Measurements from ENCODE around the gene KATNIP.
A peak's percentile ranks its signal among the peaks of the same experiment; 100 is the strongest.

KATNIP gene

DNA sequence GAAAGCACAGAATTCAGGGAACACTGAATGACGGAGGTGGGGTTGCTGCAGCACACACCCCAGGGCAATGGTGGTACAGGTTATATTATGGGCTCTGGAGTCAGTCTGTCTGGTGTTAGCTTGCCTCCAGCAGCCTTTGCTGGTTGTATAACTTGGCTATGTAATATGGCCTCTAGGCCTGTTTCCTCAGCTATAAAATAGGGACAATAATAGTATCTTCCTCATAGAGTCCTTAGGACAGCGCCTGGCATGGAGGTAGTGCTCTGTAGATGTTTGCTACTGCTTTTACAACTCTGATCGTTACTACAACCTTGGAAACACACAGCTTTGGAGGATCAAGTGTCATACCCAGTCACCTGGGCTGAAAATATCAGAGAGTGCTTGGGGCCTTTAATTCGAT lies 31.7 kb upstream of the KATNIP start:
- H4K8ac ChIP-seq (ENCODE audit: low read length), result no peak overlapping the region
- no peak overlapping the region for H3K4ac ChIP-seq (ENCODE audit: low read depth in 1 of 2, low read length in 2 of 2)
- peaks cover 60 to 91% of the 10 kb centered on the region in 2 experiments for H3K36me3 ChIP-seq (ENCODE audit: control insufficient read depth in 1 of 2, insufficient read depth in 2 of 2, low read depth in 1 of 2, low read length in 2 of 2)
- no peak for DNase-seq
- H3K27ac ChIP-seq (ENCODE audit: low read length, poor library complexity, severe bottlenecking), result no peak overlapping the region
- no peak overlapping the region for H2AFZ ChIP-seq (ENCODE audit: low read depth, low read length)
- no peak overlapping the region for H3K9ac ChIP-seq (ENCODE audit: low read length)
- peaks cover 22% of the 10 kb centered on the region for H3K79me1 ChIP-seq (replicated peaks; ENCODE audit: low read length, poor library complexity, severe bottlenecking)
- no peak overlapping the region for H3K4me3 ChIP-seq (ENCODE audit: insufficient read depth in 1 of 2, low read depth in 1 of 2, low read length in 2 of 2)
- no peak overlapping the region for H2AK5ac ChIP-seq (ENCODE audit: low read length, severe bottlenecking)
- no peak overlapping the region for H3K23ac ChIP-seq (ENCODE audit: low read length in 2 of 2)
- no peak overlapping the region for H2BK120ac ChIP-seq (ENCODE audit: low read depth, low read length)
- H3K9me3 ChIP-seq (ENCODE audit: control insufficient read depth, low read length), result no peaks in the 10 kb centered on the region
- no peak overlapping the region for H3K4me2 ChIP-seq (ENCODE audit: low read length, poor library complexity, severe bottlenecking)
- peaks cover 7% of the 10 kb centered on the region for H3K4me1 ChIP-seq (ENCODE audit: control insufficient read depth, insufficient read depth, low read depth, low read length)
- H3K14ac ChIP-seq (ENCODE audit: low read length in 2 of 2), result no peak overlapping the region
- H2BK12ac ChIP-seq (ENCODE audit: low read length in 2 of 2), result no peak overlapping the region
- no peak overlapping the region for H2BK15ac ChIP-seq (ENCODE audit: low read depth, poor library complexity, severe bottlenecking)
- H3K27me3 ChIP-seq (ENCODE audit: control insufficient read depth in 1 of 2, insufficient read depth in 1 of 2, low read length in 2 of 2), result no peaks in the 10 kb centered on the region
- WGBS, result 98% methylated on average over 4 of the region's 4 CpGs
- H3K18ac ChIP-seq (ENCODE audit: low read depth in 1 of 2, low read length in 2 of 2), result no peak overlapping the region
- no peak overlapping the region for H4K91ac ChIP-seq (ENCODE audit: low read length)
- no peak overlapping the region for H2BK5ac ChIP-seq (ENCODE audit: low read depth, low read length, poor library complexity, severe bottlenecking)

DNA sequence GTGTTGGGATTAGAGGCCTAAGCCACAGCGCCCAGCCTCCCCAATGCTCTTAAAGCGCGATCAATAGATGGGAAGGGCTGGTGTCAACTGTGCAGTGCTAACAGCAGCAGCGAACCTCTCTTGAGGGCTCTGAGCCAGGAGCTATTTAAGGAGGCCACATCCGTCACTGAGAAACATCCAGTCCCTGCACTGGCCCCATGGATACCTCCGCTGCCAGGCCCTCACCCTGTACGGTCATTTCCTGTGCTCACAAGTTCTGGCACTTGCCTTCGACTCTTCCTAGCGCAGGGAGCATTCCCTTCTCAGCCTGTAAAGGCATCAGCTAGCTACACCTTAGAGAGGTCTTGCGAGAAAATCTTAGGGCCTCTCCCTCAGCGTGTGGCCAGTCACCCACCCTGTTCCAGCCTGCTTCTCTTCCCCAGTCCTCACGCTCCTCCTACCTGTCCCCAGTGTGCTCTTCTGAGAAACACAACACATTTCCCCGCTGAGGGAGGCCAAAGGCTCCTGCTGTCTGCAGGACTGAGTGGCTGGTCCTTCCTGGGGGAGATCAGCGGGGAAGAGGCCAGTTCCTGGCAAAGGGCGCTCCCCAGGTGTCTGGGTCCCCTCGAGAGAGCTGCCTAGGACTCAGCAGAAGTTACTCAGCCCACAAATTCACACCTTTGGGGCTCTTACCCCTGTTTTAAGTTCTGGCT lies 28.8 kb upstream of the KATNIP start:
- Histone ChIP-seq H3K4me2 (ENCODE audit: low read length, poor library complexity, severe bottlenecking) (no peak overlapping the region), H3K4me1 (ENCODE audit: control insufficient read depth, insufficient read depth, low read depth, low read length) (peaks cover 7% of the 10 kb centered on the region), H3K14ac (ENCODE audit: low read length in 2 of 2) (no peak overlapping the region), H2AK5ac (ENCODE audit: low read length, severe bottlenecking) (no peak overlapping the region), H3K27me3 (ENCODE audit: control insufficient read depth in 1 of 2, insufficient read depth in 1 of 2, low read length in 2 of 2) (no peaks in the 10 kb centered on the region), H3K36me3 (ENCODE audit: control insufficient read depth in 1 of 2, insufficient read depth in 2 of 2, low read depth in 1 of 2, low read length in 2 of 2) (peaks cover 49 to 97% of the 10 kb centered on the region in 2 experiments), H2AFZ (ENCODE audit: low read depth, low read length) (no peak overlapping the region), H2BK15ac (ENCODE audit: low read depth, poor library complexity, severe bottlenecking) (no peak overlapping the region), H3K79me1 (replicated peaks; ENCODE audit: low read length, poor library complexity, severe bottlenecking) (peaks cover 15% of the 10 kb centered on the region), H2BK12ac (ENCODE audit: low read length in 2 of 2) (peak overlapping the region in 1 of 2 experiments; percentile 4), H4K8ac (ENCODE audit: low read length) (peak overlapping the region; percentile 69), H4K91ac (ENCODE audit: low read length) (peak overlapping the region; percentile 11), H3K4me3 (ENCODE audit: insufficient read depth in 1 of 2, low read depth in 1 of 2, low read length in 2 of 2) (no peak overlapping the region), H2BK5ac (ENCODE audit: low read depth, low read length, poor library complexity, severe bottlenecking) (no peak overlapping the region), H3K4ac (ENCODE audit: low read depth in 1 of 2, low read length in 2 of 2) (no peak overlapping the region), H3K23ac (ENCODE audit: low read length in 2 of 2) (no peak overlapping the region), H3K9me3 (ENCODE audit: control insufficient read depth, low read length) (no peaks in the 10 kb centered on the region), H2BK120ac (ENCODE audit: low read depth, low read length) (peak overlapping the region; percentile 21), H3K9ac (ENCODE audit: low read length) (no peak overlapping the region), H3K27ac (ENCODE audit: low read length, poor library complexity, severe bottlenecking) (no peak overlapping the region), H3K18ac (ENCODE audit: low read depth in 1 of 2, low read length in 2 of 2) (peak overlapping the region in 1 of 2 experiments; percentile 1)
- DNase-seq, result peak; percentile 55
- 49% methylated on average over 16 of the region's 16 CpGs for WGBS

DNA sequence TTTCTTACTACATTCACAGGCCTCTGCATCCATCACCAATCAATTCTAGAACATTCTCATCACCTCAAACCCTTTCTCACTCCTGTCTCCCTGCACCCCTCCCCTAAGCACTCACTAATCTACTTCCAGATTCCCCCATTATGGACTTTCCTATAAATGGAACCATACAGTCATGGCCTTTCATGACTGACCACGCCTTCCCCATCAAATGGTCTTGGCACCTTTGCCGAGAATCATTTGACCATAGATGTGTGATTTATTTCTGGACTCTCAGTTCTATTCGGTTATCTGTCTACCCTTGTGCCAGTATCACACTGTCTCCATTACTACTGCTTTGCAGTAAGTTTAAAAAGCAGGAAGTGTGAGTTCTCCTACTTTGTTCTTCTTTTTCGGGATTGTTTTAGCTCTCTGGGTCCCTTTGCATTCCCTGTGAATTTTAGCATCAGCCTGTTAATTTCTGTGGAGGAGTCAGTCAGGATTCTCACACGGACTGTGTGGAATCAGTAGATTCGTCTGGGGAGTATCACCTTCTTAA lies 27.7 kb upstream of the KATNIP start:
- Histone ChIP-seq H3K4ac (ENCODE audit: low read depth in 1 of 2, low read length in 2 of 2) (no peak overlapping the region), H2AK5ac (ENCODE audit: low read length, severe bottlenecking) (no peak overlapping the region), H4K8ac (ENCODE audit: low read length) (no peak overlapping the region), H2BK5ac (ENCODE audit: low read depth, low read length, poor library complexity, severe bottlenecking) (no peak overlapping the region), H3K4me1 (ENCODE audit: control insufficient read depth, insufficient read depth, low read depth, low read length) (peaks cover 9% of the 10 kb centered on the region), H4K91ac (ENCODE audit: low read length) (no peak overlapping the region), H3K36me3 (ENCODE audit: control insufficient read depth in 1 of 2, insufficient read depth in 2 of 2, low read depth in 1 of 2, low read length in 2 of 2) (peaks cover 49 to 97% of the 10 kb centered on the region in 2 experiments), H3K27ac (ENCODE audit: low read length, poor library complexity, severe bottlenecking) (no peak overlapping the region), H2AFZ (ENCODE audit: low read depth, low read length) (no peak overlapping the region), H3K4me3 (ENCODE audit: insufficient read depth in 1 of 2, low read depth in 1 of 2, low read length in 2 of 2) (no peak overlapping the region), H3K27me3 (ENCODE audit: control insufficient read depth in 1 of 2, insufficient read depth in 1 of 2, low read length in 2 of 2) (no peaks in the 10 kb centered on the region), H3K9me3 (ENCODE audit: control insufficient read depth, low read length) (no peaks in the 10 kb centered on the region), H2BK120ac (ENCODE audit: low read depth, low read length) (no peak overlapping the region), H3K23ac (ENCODE audit: low read length in 2 of 2) (no peak overlapping the region), H3K18ac (ENCODE audit: low read depth in 1 of 2, low read length in 2 of 2) (no peak overlapping the region), H3K14ac (ENCODE audit: low read length in 2 of 2) (no peak overlapping the region), H2BK15ac (ENCODE audit: low read depth, poor library complexity, severe bottlenecking) (no peak overlapping the region), H3K4me2 (ENCODE audit: low read length, poor library complexity, severe bottlenecking) (no peak overlapping the region), H3K9ac (ENCODE audit: low read length) (no peak overlapping the region), H3K79me1 (replicated peaks; ENCODE audit: low read length, poor library complexity, severe bottlenecking) (peaks cover 15% of the 10 kb centered on the region), H2BK12ac (ENCODE audit: low read length in 2 of 2) (no peak overlapping the region)
- WGBS, result 64% methylated on average over 5 of the region's 6 CpGs
- no peak for DNase-seq

DNA sequence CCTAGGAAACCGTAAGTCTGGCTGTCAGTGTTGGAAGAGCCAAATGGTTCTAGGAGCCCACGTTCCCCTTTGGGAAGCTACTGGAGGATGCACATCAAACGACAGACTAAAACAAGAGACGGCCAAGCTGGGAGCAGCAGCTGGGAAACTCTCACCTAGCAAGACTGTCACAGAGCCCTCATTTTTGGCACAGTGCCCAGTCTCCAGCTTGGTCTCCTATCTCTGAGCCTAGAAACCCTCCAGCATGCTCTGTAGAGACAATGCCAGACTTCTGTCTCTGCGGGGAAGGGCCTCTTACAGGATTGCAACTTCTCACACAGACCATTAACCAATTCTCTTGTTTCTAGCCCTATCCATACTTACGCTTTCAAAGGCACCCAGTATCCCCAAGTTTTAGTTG lies 23.8 kb upstream of the KATNIP start:
- DNase-seq, result no peak
- no peak overlapping the region for H3K23ac ChIP-seq (ENCODE audit: low read length in 2 of 2)
- H4K8ac ChIP-seq (ENCODE audit: low read length), result no peak overlapping the region
- H3K9ac ChIP-seq (ENCODE audit: low read length), result no peak overlapping the region
- no peak overlapping the region for H2BK12ac ChIP-seq (ENCODE audit: low read length in 2 of 2)
- H3K4me3 ChIP-seq (ENCODE audit: insufficient read depth in 1 of 2, low read depth in 1 of 2, low read length in 2 of 2), result no peak overlapping the region
- peaks cover 55 to 99% of the 10 kb centered on the region in 2 experiments for H3K36me3 ChIP-seq (ENCODE audit: control insufficient read depth in 1 of 2, insufficient read depth in 2 of 2, low read depth in 1 of 2, low read length in 2 of 2)
- H3K27ac ChIP-seq (ENCODE audit: low read length, poor library complexity, severe bottlenecking), result no peak overlapping the region
- no peak overlapping the region for H4K91ac ChIP-seq (ENCODE audit: low read length)
- peaks cover 20% of the 10 kb centered on the region for H3K4me1 ChIP-seq (ENCODE audit: control insufficient read depth, insufficient read depth, low read depth, low read length)
- H2AK5ac ChIP-seq (ENCODE audit: low read length, severe bottlenecking), result no peak overlapping the region
- WGBS, result 96% methylated on average over 6 of the region's 6 CpGs
- H3K14ac ChIP-seq (ENCODE audit: low read length in 2 of 2), result no peak overlapping the region
- H2BK5ac ChIP-seq (ENCODE audit: low read depth, low read length, poor library complexity, severe bottlenecking), result no peak overlapping the region
- no peak overlapping the region for H3K4me2 ChIP-seq (ENCODE audit: low read length, poor library complexity, severe bottlenecking)
- H2AFZ ChIP-seq (ENCODE audit: low read depth, low read length), result no peak overlapping the region
- H2BK120ac ChIP-seq (ENCODE audit: low read depth, low read length), result no peak overlapping the region
- H3K27me3 ChIP-seq (ENCODE audit: control insufficient read depth in 1 of 2, insufficient read depth in 1 of 2, low read length in 2 of 2), result no peaks in the 10 kb centered on the region
- peak overlapping the region in 1 of 2 experiments; percentile 20 for H3K4ac ChIP-seq (ENCODE audit: low read depth in 1 of 2, low read length in 2 of 2)
- peaks cover 21% of the 10 kb centered on the region for H3K79me1 ChIP-seq (replicated peaks; ENCODE audit: low read length, poor library complexity, severe bottlenecking)
- no peak overlapping the region for H3K18ac ChIP-seq (ENCODE audit: low read depth in 1 of 2, low read length in 2 of 2)
- no peaks in the 10 kb centered on the region for H3K9me3 ChIP-seq (ENCODE audit: control insufficient read depth, low read length)
- H2BK15ac ChIP-seq (ENCODE audit: low read depth, poor library complexity, severe bottlenecking), result no peak overlapping the region
